Measurements from ENCODE around the gene HTRA1.
A peak's percentile ranks its signal among the peaks of the same experiment; 100 is the strongest.

Gene HTRA1

GRCh38 chr10:122494833-122495232 lies 33.5 kb downstream of the HTRA1 start:
- DNase-seq (ENCODE audit: low read depth, low spot score) = peak; percentile 84

GRCh38 chr10:122495406-122496340 lies 34.3 kb downstream of the HTRA1 start:
- no peak for DNase-seq (ENCODE audit: low read depth, low spot score)

- no peak for DNase-seq (ENCODE audit: low read depth, low spot score)
These were observed 35.9 kb downstream of the HTRA1 start for GRCh38 chr10:122497241-122497640.

GRCh38 chr10:122498521-122498920 lies 37.2 kb downstream of the HTRA1 start:
- DNase-seq (ENCODE audit: low read depth, low spot score) = no peak

GRCh38 chr10:122499012-122499411 lies 37.7 kb downstream of the HTRA1 start:
- no peak for DNase-seq (ENCODE audit: low read depth, low spot score)

GRCh38 chr10:122499491-122499941 lies 38.2 kb downstream of the HTRA1 start:
- no peak for DNase-seq (ENCODE audit: low read depth, low spot score)

- no peak for DNase-seq (ENCODE audit: low read depth, low spot score)
These were observed 38.8 kb downstream of the HTRA1 start for GRCh38 chr10:122500194-122500593.

- no peak for DNase-seq (ENCODE audit: low read depth, low spot score)
These were observed 39.4 kb downstream of the HTRA1 start for GRCh38 chr10:122500726-122501125.

GRCh38 chr10:122503012-122503411 lies 41.7 kb downstream of the HTRA1 start:
- no peak for DNase-seq (ENCODE audit: low read depth, low spot score)

- no peak for DNase-seq (ENCODE audit: low read depth, low spot score)
These were observed 42.7 kb downstream of the HTRA1 start for GRCh38 chr10:122503886-122504609.

- peak; percentile 92 for DNase-seq (ENCODE audit: low read depth, low spot score)
These were observed 43.2 kb downstream of the HTRA1 start for GRCh38 chr10:122504610-122504950.

GRCh38 chr10:122505011-122505410 lies 43.7 kb downstream of the HTRA1 start:
- no peak for DNase-seq (ENCODE audit: low read depth, low spot score)

- no peak for DNase-seq (ENCODE audit: low read depth, low spot score)
These were observed 44.7 kb downstream of the HTRA1 start for GRCh38 chr10:122505885-122506645.

GRCh38 chr10:122507616-122508015 lies 46.3 kb downstream of the HTRA1 start:
- no peak for DNase-seq (ENCODE audit: low read depth, low spot score)

- no peak for DNase-seq (ENCODE audit: low read depth, low spot score)
These were observed 46.7 kb downstream of the HTRA1 start for GRCh38 chr10:122508021-122508420.

- no peak for DNase-seq (ENCODE audit: low read depth, low spot score)
These were observed 48.0 kb downstream of the HTRA1 start for GRCh38 chr10:122509323-122509722.

GRCh38 chr10:122510326-122510725 lies 49.0 kb downstream of the HTRA1 start:
- no peak for DNase-seq (ENCODE audit: low read depth, low spot score)

GRCh38 chr10:122510736-122511135 lies 49.4 kb downstream of the HTRA1 start:
- DNase-seq (ENCODE audit: low read depth, low spot score) = no peak

- no peak for DNase-seq (ENCODE audit: low read depth, low spot score)
These were observed 51.7 kb downstream of the HTRA1 start for GRCh38 chr10:122513053-122513452.

- DNase-seq (ENCODE audit: low read depth, low spot score) = no peak
These were observed 52.9 kb downstream of the HTRA1 start for GRCh38 chr10:122514045-122514840.

GRCh38 chr10:122515022-122515424 lies 53.7 kb downstream of the HTRA1 start:
- no peak for DNase-seq (ENCODE audit: low read depth, low spot score)
